Midbrain (tissue), 1 donor: Measurements from ENCODE around the gene LACRT.
"Not testable (repeated sequence)": the region's sequence is repeated elsewhere in the genome, so short reads cannot be mapped to it uniquely, and the experiment has no call there.

Source experiments
- DNase-seq: peaks from one replicate; lab custom pipeline; 2025; lab: John Stamatoyannopoulos, UW

LACRT gene

GRCh38 chr12:54634795-54635194, at the start of gene LACRT:
TSS of gene LACRT (minus strand) at chr12:54634895. CDS start at chr12:54634841, 54 bp downstream.
- DNase-seq = no peak

GRCh38 chr12:54683398-54683797, 48.7 kb upstream of the LACRT start:
- no peak for DNase-seq

GRCh38 chr12:54682674-54683073, 48.0 kb upstream of the LACRT start:
- DNase-seq = no peak

GRCh38 chr12:54680374-54680773, 45.7 kb upstream of the LACRT start:
- no peak for DNase-seq

- DNase-seq = no peak
These were observed 43.4 kb upstream of the LACRT start for GRCh38 chr12:54678131-54678530.

- DNase-seq = no peak
These were observed 33.2 kb upstream of the LACRT start for GRCh38 chr12:54667945-54668344.

- no peak for DNase-seq
These were observed 31.3 kb upstream of the LACRT start for GRCh38 chr12:54666008-54666407.

- DNase-seq = not testable (repeated sequence)
These were observed 30.4 kb upstream of the LACRT start for GRCh38 chr12:54665022-54665635.

- no peak for DNase-seq
These were observed 28.9 kb upstream of the LACRT start for GRCh38 chr12:54663603-54664002.

GRCh38 chr12:54662026-54662425, 27.3 kb upstream of the LACRT start:
- DNase-seq = no peak

- no peak for DNase-seq
These were observed 26.4 kb upstream of the LACRT start for GRCh38 chr12:54661048-54661447.

- no peak for DNase-seq
These were observed 25.7 kb upstream of the LACRT start for GRCh38 chr12:54660320-54660962.

GRCh38 chr12:54658306-54659264, 23.9 kb upstream of the LACRT start:
- DNase-seq = no peak

- no peak for DNase-seq
These were observed 22.5 kb upstream of the LACRT start for GRCh38 chr12:54657105-54657607.

GRCh38 chr12:54654926-54655325, 20.2 kb upstream of the LACRT start:
- no peak for DNase-seq

GRCh38 chr12:54653025-54653424, 18.3 kb upstream of the LACRT start:
- DNase-seq = no peak

- no peak for DNase-seq
These were observed 16.2 kb upstream of the LACRT start for GRCh38 chr12:54650889-54651288.

GRCh38 chr12:54650409-54650808, 15.7 kb upstream of the LACRT start:
- DNase-seq = no peak

- no peak for DNase-seq
These were observed 15.1 kb upstream of the LACRT start for GRCh38 chr12:54649825-54650224.

- no peak for DNase-seq
These were observed 13.6 kb upstream of the LACRT start, which contains the start of gene DCD for GRCh38 chr12:54648265-54648664. TSS of gene DCD (minus strand) at chr12:54648365. CDS start at chr12:54648303, 62 bp downstream.

GRCh38 chr12:54641554-54641953, 6.9 kb upstream of the LACRT start:
- DNase-seq = no peak

GRCh38 chr12:54641089-54641488, 6.4 kb upstream of the LACRT start:
- no peak for DNase-seq
